ENCODE results near the gene OR2S2.

The OR2S2 gene

DNA sequence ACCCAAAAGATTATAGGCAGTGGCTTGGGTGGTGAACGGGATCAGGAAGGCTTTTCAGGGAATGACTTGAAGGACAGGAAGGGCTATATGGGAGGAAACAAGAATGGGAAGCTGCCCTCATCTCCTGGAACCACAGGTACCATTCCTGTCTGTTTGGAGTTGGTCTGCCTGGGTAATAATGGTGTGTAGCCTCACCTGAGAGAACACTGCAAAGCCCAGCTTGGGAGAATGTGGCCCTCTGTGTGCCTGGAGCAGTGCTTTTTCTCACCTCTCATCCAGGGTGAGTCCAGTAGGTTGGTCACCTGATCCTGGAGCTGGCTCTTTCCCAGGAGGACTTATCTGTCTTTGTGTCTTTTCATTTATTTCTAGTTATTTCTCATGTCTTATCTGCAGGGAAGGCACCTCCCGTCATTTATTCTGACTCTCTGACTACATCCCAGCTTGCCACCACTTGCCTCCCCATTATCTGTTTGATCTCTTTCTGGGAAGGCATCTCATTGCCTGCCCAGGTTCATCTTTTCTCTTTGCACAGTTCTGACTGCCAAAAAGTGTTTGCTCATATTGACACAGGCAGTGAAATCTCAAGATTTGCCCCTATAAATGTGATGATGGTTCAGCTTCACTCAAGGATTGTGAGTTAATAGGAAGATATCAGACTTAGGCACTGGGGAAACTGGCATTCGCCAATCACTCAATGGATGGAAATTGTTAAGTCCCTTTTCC, 22.5 kb upstream of the OR2S2 start:
- DNase-seq (ENCODE audit: low read depth), result no peak
- in situ Hi-C loops (cut with HindIII; ENCODE audit: low sequenced_read_pairs), result no loop called here

DNA sequence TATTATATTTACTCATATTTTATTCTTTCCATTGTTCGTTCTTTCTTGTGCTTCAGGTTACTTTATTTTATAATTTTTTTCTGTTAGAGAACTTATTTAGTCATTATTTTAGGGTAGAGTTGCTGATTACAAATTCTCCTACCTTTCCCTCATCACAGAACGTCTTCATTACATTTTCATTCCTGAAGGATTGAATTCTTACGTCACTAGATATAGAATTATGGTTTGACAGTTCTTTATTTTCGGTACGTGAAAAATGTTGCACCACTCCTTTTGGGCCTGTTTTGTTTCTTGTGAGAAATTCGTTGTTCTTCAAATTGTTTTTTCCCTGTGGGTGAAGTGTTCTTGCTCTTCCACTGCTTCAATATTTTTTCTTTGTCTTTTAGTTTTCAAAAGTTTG, 20.8 kb upstream of the OR2S2 start:
- in situ Hi-C loops (cut with HindIII; ENCODE audit: low sequenced_read_pairs), result no loop called here
- H3K4me3 ChIP-seq (ENCODE audit: low read depth, low read length), result no peak overlapping the region
- TF ChIP-seq, protein P1, sequence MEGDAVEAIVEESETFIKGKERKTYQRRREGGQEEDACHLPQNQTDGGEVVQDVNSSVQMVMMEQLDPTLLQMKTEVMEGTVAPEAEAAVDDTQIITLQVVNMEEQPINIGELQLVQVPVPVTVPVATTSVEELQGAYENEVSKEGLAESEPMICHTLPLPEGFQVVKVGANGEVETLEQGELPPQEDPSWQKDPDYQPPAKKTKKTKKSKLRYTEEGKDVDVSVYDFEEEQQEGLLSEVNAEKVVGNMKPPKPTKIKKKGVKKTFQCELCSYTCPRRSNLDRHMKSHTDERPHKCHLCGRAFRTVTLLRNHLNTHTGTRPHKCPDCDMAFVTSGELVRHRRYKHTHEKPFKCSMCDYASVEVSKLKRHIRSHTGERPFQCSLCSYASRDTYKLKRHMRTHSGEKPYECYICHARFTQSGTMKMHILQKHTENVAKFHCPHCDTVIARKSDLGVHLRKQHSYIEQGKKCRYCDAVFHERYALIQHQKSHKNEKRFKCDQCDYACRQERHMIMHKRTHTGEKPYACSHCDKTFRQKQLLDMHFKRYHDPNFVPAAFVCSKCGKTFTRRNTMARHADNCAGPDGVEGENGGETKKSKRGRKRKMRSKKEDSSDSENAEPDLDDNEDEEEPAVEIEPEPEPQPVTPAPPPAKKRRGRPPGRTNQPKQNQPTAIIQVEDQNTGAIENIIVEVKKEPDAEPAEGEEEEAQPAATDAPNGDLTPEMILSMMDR (IDR thresholded peaks at IDR 0.05; ENCODE audit: low read depth, low read length, missing control alignments), result no peak
- no peak for DNase-seq (ENCODE audit: low read depth)

More for the DNA sequence above, 22.5 kb upstream of the OR2S2 start:
- H3K4me3 ChIP-seq (ENCODE audit: low read depth, low read length), result no peak overlapping the region
- TF ChIP-seq, protein P1 (IDR thresholded peaks at IDR 0.05; ENCODE audit: low read depth, low read length, missing control alignments), result no peak

DNA sequence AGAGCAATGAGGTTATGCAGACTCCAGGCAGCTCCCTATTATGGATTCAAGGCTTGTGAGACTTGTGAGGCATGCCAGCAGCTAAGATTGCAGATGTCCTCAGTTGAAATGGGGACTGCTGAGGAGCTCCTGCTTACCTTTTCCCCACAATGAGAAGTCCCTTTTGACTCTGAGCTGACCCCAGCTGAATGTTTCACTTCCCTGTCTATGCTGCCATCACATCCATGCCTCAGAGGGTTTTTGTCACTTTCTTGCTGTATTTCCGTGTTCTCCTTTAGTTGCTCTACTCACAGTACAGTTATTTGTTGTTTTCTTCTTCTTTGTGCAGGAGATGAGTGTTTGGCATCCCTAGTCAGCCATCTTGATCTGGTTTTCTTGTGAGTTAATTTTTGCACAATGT, 18.8 kb upstream of the OR2S2 start:
- DNase-seq (ENCODE audit: low read depth), result no peak
- in situ Hi-C loops (cut with HindIII; ENCODE audit: low sequenced_read_pairs), result no loop called here
- TF ChIP-seq, protein P1 (IDR thresholded peaks at IDR 0.05; ENCODE audit: low read depth, low read length, missing control alignments), result no peak

DNA sequence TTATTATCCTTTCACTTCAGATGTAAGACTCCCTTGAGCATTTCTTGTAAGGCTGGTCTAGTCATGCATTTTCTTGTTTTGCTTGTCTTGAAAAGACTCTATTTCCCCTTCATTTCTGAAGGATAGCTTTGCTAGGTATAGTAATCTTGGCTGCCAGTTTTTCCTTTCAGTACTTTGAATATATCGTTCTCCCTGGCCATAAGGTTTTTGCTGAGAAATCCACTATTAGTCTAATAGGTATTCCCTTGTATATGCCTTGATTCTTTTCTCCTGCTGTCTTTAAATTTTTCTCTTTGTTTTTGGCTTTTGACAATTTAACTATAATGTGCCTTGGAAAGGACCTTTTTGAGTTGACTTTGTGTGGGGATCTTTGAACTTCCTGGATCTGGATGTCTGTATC, 16.8 kb upstream of the OR2S2 start:
- DNase-seq (ENCODE audit: low read depth), result no peak
- TF ChIP-seq, protein P1 (IDR thresholded peaks at IDR 0.05; ENCODE audit: low read depth, low read length, missing control alignments), result no peak
- in situ Hi-C loops (cut with HindIII; ENCODE audit: low sequenced_read_pairs), result no loop called here
- H3K4me3 ChIP-seq (ENCODE audit: low read depth, low read length), result no peak overlapping the region

More for the DNA sequence above, 18.8 kb upstream of the OR2S2 start:
- H3K4me3 ChIP-seq (ENCODE audit: low read depth, low read length), result no peak overlapping the region

- DNase-seq (ENCODE audit: low read depth), result no peak
- in situ Hi-C loops (cut with HindIII; ENCODE audit: low sequenced_read_pairs), result no loop called here
- TF ChIP-seq, protein P1 (IDR thresholded peaks at IDR 0.05; ENCODE audit: low read depth, low read length, missing control alignments), result no peak
- H3K4me3 ChIP-seq (ENCODE audit: low read depth, low read length), result no peak overlapping the region
Observed at GRCh38 chr9:35972093-35972492, 14.1 kb upstream of the OR2S2 start.

GRCh38 chr9:35967042-35967441, 9.1 kb upstream of the OR2S2 start:
- in situ Hi-C loops (cut with HindIII; ENCODE audit: low sequenced_read_pairs), result no loop called here
- TF ChIP-seq, protein P1 (IDR thresholded peaks at IDR 0.05; ENCODE audit: low read depth, low read length, missing control alignments), result no peak
- no peak for DNase-seq (ENCODE audit: low read depth)

More at GRCh38 chr9:35967042-35967441, 9.1 kb upstream of the OR2S2 start:
- H3K4me3 ChIP-seq (ENCODE audit: low read depth, low read length), result no peak overlapping the region

Data from astrocyte of the cerebellum (primary cell).